HG03066 (cell line): Measurements from ENCODE around the gene OR10C1.
"Not testable (repeated sequence)": the region's sequence is repeated elsewhere in the genome, so short reads cannot be mapped to it uniquely, and the experiment has no call there.

ENCODE experiments used
- ATAC-seq: cut with Tn5 transposase; IDR thresholded peaks from one replicate; pipeline ENCODE4 v1.9.1; 2021; ENCODE audit warnings: low read depth; ENCODE audit not compliant: unreplicated experiment

Gene OR10C1

GRCh38 chr6:29439006-29439405, at the start of gene OR10C1:
TSS of gene OR10C1 (plus strand) at chr6:29439306. CDS start at chr6:29440016, 710 bp downstream.
- no peak for ATAC-seq

GRCh38 chr6:29395331-29395730, 43.8 kb upstream of the OR10C1 start, which contains the start of gene OR12D2:
TSS of gene OR12D2 (plus strand) at chr6:29395631. CDS start at chr6:29396700, 1,069 bp downstream.
- ATAC-seq: no peak

GRCh38 chr6:29399525-29399924, 39.6 kb upstream of the OR10C1 start:
- no peak for ATAC-seq

- ATAC-seq: no peak
Observed at GRCh38 chr6:29403801-29404200, 35.3 kb upstream of the OR10C1 start.

- ATAC-seq: no peak
Observed at GRCh38 chr6:29414588-29414987, 24.5 kb upstream of the OR10C1 start, which contains the start of gene OR12D1. TSS of gene OR12D1 (plus strand) at chr6:29414928.

- ATAC-seq: no peak
Observed at GRCh38 chr6:29419516-29419915, 19.6 kb upstream of the OR10C1 start.

- no peak for ATAC-seq
Observed at GRCh38 chr6:29424168-29424567, 14.9 kb upstream of the OR10C1 start.

GRCh38 chr6:29424575-29424974, 14.5 kb upstream of the OR10C1 start:
- no peak for ATAC-seq

- no peak for ATAC-seq
Observed at GRCh38 chr6:29425075-29425474, 14.0 kb upstream of the OR10C1 start.

- no peak for ATAC-seq
Observed at GRCh38 chr6:29426654-29427053, 12.5 kb upstream of the OR10C1 start.

- not testable (repeated sequence) for ATAC-seq
Observed at GRCh38 chr6:29436730-29437129, 2.4 kb upstream of the OR10C1 start.

GRCh38 chr6:29442719-29443118, 3.6 kb downstream of the OR10C1 start:
- ATAC-seq: no peak

- ATAC-seq: not testable (repeated sequence)
Observed at GRCh38 chr6:29444031-29444430, 4.9 kb downstream of the OR10C1 start.

GRCh38 chr6:29447670-29448069, 8.6 kb downstream of the OR10C1 start:
- no peak for ATAC-seq

GRCh38 chr6:29451471-29452193, 12.5 kb downstream of the OR10C1 start:
- no peak for ATAC-seq

- ATAC-seq: no peak
Observed at GRCh38 chr6:29456971-29457370, 17.9 kb downstream of the OR10C1 start, which contains the start of the genes OR11A1 and OR2H1. TSS of gene OR11A1 (minus strand) at chr6:29457071. CDS start at chr6:29427641, 29,430 bp downstream. TSS of gene OR2H1 (plus strand) at chr6:29457155. CDS start at chr6:29461770, 4,615 bp downstream.

GRCh38 chr6:29461021-29461814, 22.1 kb downstream of the OR10C1 start:
- ATAC-seq: no peak

GRCh38 chr6:29462022-29462421, 22.9 kb downstream of the OR10C1 start:
- no peak for ATAC-seq

GRCh38 chr6:29465279-29465678, 26.2 kb downstream of the OR10C1 start:
- ATAC-seq: no peak

GRCh38 chr6:29465801-29466200, 26.7 kb downstream of the OR10C1 start:
- no peak for ATAC-seq

- ATAC-seq: no peak
Observed at GRCh38 chr6:29466241-29466640, 27.1 kb downstream of the OR10C1 start.
